ENCODE results near the gene TMED1. TPM values are rescaled to one million over a fixed set of nuclear protein-coding genes. Genes with fewer than 3 reads are reported as not detected.

TMED1 gene
- total RNA-seq, 1 donor from 2014 or later, result 27.0 TPM

DNA sequence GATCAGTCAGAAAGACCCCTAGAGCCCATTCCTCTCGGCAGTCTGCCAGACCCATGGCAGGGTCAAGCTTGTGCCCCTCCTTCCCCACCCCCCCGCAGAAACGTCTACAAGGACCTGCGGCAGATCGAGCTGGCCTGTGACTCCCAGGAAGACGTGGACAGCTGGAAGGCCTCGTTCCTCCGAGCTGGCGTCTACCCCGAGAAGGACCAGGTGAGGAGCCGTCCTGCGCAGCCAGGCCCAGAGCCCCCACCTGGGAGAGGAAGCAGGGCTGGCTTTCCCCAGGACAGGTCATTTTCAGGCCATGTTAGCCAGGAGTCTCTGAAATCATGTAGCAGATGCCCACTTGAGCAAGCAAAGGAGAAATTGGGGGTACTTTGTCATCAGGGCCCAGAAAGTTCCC lies 12.3 kb downstream of the TMED1 start:
- Histone ChIP-seq H3K36me3 (ENCODE audit: insufficient read depth, low read length) (peaks cover 14% of the 10 kb centered on the region), H3K9me3 (ENCODE audit: insufficient read depth, low read depth, low read length) (no peaks in the 10 kb centered on the region), H4K20me1 (ENCODE audit: insufficient read depth, low read length) (no peaks in the 10 kb centered on the region), H2AFZ (ENCODE audit: low read depth, low read length) (no peak overlapping the region), H3K9ac (ENCODE audit: low read length) (no peak overlapping the region), H3K4me1 (ENCODE audit: insufficient read depth, low read length) (peaks cover under 1% of the 10 kb centered on the region), H3K79me2 (ENCODE audit: insufficient read depth, low read length) (no peaks in the 10 kb centered on the region), H3K4me2 (ENCODE audit: low read length) (no peak overlapping the region), H3K27ac (ENCODE audit: low read depth, low read length) (no peak overlapping the region), H3K27me3 (ENCODE audit: insufficient read depth, low read length) (no peaks in the 10 kb centered on the region), H3K4me3 (ENCODE audit: insufficient read depth, low read depth, low read length) (no peak overlapping the region)
- Mint-ChIP-seq H3K4me3 (ENCODE audit: unreplicated experiment) (no peak overlapping the region), H3K27ac (ENCODE audit: unreplicated experiment) (no peak overlapping the region), H3K4me1 (ENCODE audit: low read depth, unreplicated experiment) (no peaks in the 10 kb centered on the region), H3K36me3 (ENCODE audit: low read depth, unreplicated experiment) (peaks cover 26% of the 10 kb centered on the region), H3K27me3 (ENCODE audit: low read depth, unreplicated experiment) (no peaks in the 10 kb centered on the region), H3K9me3 (ENCODE audit: unreplicated experiment) (no peaks in the 10 kb centered on the region)
- TF ChIP-seq EZH2 (IDR thresholded peaks at IDR 0.05; ENCODE audit: insufficient read depth, low read length), result no peak
- TF ChIP-seq, protein P1, sequence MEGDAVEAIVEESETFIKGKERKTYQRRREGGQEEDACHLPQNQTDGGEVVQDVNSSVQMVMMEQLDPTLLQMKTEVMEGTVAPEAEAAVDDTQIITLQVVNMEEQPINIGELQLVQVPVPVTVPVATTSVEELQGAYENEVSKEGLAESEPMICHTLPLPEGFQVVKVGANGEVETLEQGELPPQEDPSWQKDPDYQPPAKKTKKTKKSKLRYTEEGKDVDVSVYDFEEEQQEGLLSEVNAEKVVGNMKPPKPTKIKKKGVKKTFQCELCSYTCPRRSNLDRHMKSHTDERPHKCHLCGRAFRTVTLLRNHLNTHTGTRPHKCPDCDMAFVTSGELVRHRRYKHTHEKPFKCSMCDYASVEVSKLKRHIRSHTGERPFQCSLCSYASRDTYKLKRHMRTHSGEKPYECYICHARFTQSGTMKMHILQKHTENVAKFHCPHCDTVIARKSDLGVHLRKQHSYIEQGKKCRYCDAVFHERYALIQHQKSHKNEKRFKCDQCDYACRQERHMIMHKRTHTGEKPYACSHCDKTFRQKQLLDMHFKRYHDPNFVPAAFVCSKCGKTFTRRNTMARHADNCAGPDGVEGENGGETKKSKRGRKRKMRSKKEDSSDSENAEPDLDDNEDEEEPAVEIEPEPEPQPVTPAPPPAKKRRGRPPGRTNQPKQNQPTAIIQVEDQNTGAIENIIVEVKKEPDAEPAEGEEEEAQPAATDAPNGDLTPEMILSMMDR (IDR thresholded peaks at IDR 0.05; ENCODE audit: insufficient read depth, low read depth, low read length), result no peak
- FAIRE-seq (no peak), DNase-seq (ENCODE audit: low read depth) (no peak)

DNA sequence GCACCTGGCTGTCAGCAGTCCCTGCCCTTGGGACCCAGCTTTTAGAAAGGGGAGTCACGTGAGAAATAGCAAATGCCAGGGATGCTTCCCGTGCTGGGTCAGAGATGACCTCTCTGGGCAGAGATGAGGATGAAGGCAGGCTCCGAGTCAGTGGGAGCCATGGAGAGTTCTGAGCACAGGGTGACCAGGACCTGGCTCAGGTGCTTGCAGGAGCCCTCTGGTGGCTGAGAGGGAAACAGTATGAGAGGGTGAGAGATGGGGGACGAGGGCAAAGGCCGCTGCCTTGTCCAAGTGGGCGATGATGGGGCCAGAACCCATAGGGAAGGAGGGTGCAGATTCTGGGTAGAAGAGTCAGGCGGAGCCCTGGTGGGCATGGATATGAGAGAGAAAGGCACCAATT lies 15.8 kb downstream of the TMED1 start:
- Histone ChIP-seq H3K4me2 (ENCODE audit: low read length) (no peak overlapping the region), H4K20me1 (ENCODE audit: insufficient read depth, low read length) (no peaks in the 10 kb centered on the region), H3K4me3 (ENCODE audit: insufficient read depth, low read depth, low read length) (no peak overlapping the region), H2AFZ (ENCODE audit: low read depth, low read length) (no peak overlapping the region), H3K9me3 (ENCODE audit: insufficient read depth, low read depth, low read length) (no peaks in the 10 kb centered on the region), H3K4me1 (ENCODE audit: insufficient read depth, low read length) (peaks cover 26% of the 10 kb centered on the region), H3K79me2 (ENCODE audit: insufficient read depth, low read length) (peaks cover 20% of the 10 kb centered on the region), H3K27me3 (ENCODE audit: insufficient read depth, low read length) (no peaks in the 10 kb centered on the region), H3K36me3 (ENCODE audit: insufficient read depth, low read length) (peaks cover 7% of the 10 kb centered on the region), H3K9ac (ENCODE audit: low read length) (no peak overlapping the region), H3K27ac (ENCODE audit: low read depth, low read length) (no peak overlapping the region)
- Mint-ChIP-seq H3K36me3 (ENCODE audit: low read depth, unreplicated experiment) (peaks cover 24% of the 10 kb centered on the region), H3K4me3 (ENCODE audit: unreplicated experiment) (no peak overlapping the region), H3K4me1 (ENCODE audit: low read depth, unreplicated experiment) (peaks cover 9% of the 10 kb centered on the region), H3K27ac (ENCODE audit: unreplicated experiment) (peak overlapping the region; percentile 47), H3K27me3 (ENCODE audit: low read depth, unreplicated experiment) (no peaks in the 10 kb centered on the region), H3K9me3 (ENCODE audit: unreplicated experiment) (no peaks in the 10 kb centered on the region)
- DNase-seq (ENCODE audit: low read depth), result no peak
- no peak for FAIRE-seq
- TF ChIP-seq, protein P1 (IDR thresholded peaks at IDR 0.05; ENCODE audit: insufficient read depth, low read depth, low read length), result no peak
- TF ChIP-seq EZH2 (IDR thresholded peaks at IDR 0.05; ENCODE audit: insufficient read depth, low read length), result no peak

DNA sequence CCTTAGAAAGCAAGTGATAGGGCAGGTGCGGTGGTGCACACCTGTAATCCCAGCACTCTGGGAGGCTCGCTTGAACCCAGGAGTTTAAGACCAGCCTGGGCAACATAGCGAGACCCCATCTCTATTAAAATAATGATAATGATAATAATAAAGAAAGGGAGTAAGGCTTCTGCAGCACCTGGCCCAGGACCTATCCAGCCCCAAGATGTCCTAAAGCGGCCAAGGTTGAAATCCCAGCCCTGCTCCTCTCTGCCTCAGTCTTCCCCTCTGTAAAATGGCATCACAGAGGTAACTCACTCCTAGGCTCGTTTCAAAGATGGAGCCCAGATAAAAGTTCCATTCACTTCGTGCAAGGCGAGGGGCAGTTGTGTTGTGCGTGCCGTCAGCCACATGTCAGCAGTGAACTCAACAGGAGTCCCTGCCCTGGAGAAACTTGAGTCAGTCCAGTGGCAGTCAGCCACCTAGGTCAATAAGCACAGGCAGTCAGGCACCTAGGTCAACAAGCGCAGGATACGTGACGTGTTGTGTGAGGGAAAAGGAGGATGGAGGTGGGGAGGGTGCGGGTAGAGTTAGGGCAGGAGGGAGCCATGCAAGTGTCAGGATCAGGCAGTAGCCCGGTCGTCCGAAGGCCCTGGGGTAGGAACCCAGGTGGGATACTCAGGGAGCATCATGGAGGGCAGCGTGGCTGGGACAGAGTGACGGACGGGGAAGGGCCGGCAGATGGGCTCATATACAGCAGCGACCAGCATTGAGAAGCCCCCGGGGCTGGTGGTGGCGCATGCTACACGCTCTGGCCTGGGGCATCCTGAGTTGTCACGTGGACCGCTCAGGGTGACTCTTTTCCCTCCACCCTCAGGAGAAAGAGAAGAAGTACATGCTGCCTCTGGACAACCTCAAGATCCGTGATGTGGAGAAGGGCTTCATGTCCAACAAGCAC lies 16.6 kb downstream of the TMED1 start:
- H3K36me3 Mint-ChIP-seq (ENCODE audit: low read depth, unreplicated experiment), result peaks cover 24% of the 10 kb centered on the region
- H3K4me3 ChIP-seq (ENCODE audit: insufficient read depth, low read depth, low read length), result no peak overlapping the region
- no peaks in the 10 kb centered on the region for H3K9me3 ChIP-seq (ENCODE audit: insufficient read depth, low read depth, low read length)
- H3K4me3 Mint-ChIP-seq (ENCODE audit: unreplicated experiment), result no peak overlapping the region
- no peak for DNase-seq (ENCODE audit: low read depth)
- H4K20me1 ChIP-seq (ENCODE audit: insufficient read depth, low read length), result no peaks in the 10 kb centered on the region
- FAIRE-seq, result no peak
- peaks cover 9% of the 10 kb centered on the region for H3K4me1 Mint-ChIP-seq (ENCODE audit: low read depth, unreplicated experiment)
- peaks cover 27% of the 10 kb centered on the region for H3K79me2 ChIP-seq (ENCODE audit: insufficient read depth, low read length)
- no peak overlapping the region for H3K27ac ChIP-seq (ENCODE audit: low read depth, low read length)
- peak overlapping the region; percentile 41 for H3K27ac Mint-ChIP-seq (ENCODE audit: unreplicated experiment)
- peaks cover 26% of the 10 kb centered on the region for H3K4me1 ChIP-seq (ENCODE audit: insufficient read depth, low read length)
- H3K36me3 ChIP-seq (ENCODE audit: insufficient read depth, low read length), result peaks cover 13% of the 10 kb centered on the region
- H3K27me3 Mint-ChIP-seq (ENCODE audit: low read depth, unreplicated experiment), result no peaks in the 10 kb centered on the region
- H3K27me3 ChIP-seq (ENCODE audit: insufficient read depth, low read length), result no peaks in the 10 kb centered on the region
- TF ChIP-seq, protein P1 (IDR thresholded peaks at IDR 0.05; ENCODE audit: insufficient read depth, low read depth, low read length), result no peak
- TF ChIP-seq EZH2 (IDR thresholded peaks at IDR 0.05; ENCODE audit: insufficient read depth, low read length), result no peak
- no peaks in the 10 kb centered on the region for H3K9me3 Mint-ChIP-seq (ENCODE audit: unreplicated experiment)
- H2AFZ ChIP-seq (ENCODE audit: low read depth, low read length), result no peak overlapping the region
- no peak overlapping the region for H3K9ac ChIP-seq (ENCODE audit: low read length)
- H3K4me2 ChIP-seq (ENCODE audit: low read length), result no peak overlapping the region

Measured in astrocyte (in vitro differentiated cells and primary cell).